ENCODE data around the gene ZNF516. TPM values are rescaled to one million over a fixed set of nuclear protein-coding genes. Genes with fewer than 3 reads are reported as not detected.

Gene ZNF516
- polyA plus RNA-seq, 3 donors, result 35.0 to 37.2 (median 37.2) TPM

- DNase-seq (ENCODE audit: low read depth in 3 of 3, low spot score in 2 of 3), result no peak
Observed at GRCh38 chr18:76426737-76427305, 68.2 kb downstream of the ZNF516 start.

- DNase-seq (ENCODE audit: low read depth in 3 of 3, low spot score in 2 of 3), result no peak
Observed at GRCh38 chr18:76425146-76426131, 69.6 kb downstream of the ZNF516 start.

- DNase-seq (ENCODE audit: low read depth in 3 of 3, low spot score in 2 of 3), result no peak
Observed at GRCh38 chr18:76422838-76423237, 72.2 kb downstream of the ZNF516 start.

- no peak for DNase-seq (ENCODE audit: low read depth in 3 of 3, low spot score in 2 of 3)
Observed at GRCh38 chr18:76422121-76422520, 72.9 kb downstream of the ZNF516 start.

GRCh38 chr18:76421685-76422078 is 73.4 kb downstream of the ZNF516 start:
- DNase-seq (ENCODE audit: low read depth in 3 of 3, low spot score in 2 of 3), result no peak

- DNase-seq (ENCODE audit: low read depth in 3 of 3, low spot score in 2 of 3), result no peak
Observed at GRCh38 chr18:76420898-76421684, 74.0 kb downstream of the ZNF516 start.

GRCh38 chr18:76419811-76420210 is 75.2 kb downstream of the ZNF516 start:
- DNase-seq (ENCODE audit: low read depth in 3 of 3, low spot score in 2 of 3), result no peak

GRCh38 chr18:76416911-76417310 is 78.1 kb downstream of the ZNF516 start:
- no peak for DNase-seq (ENCODE audit: low read depth in 3 of 3, low spot score in 2 of 3)

GRCh38 chr18:76414936-76415621 is 80.0 kb downstream of the ZNF516 start:
- no peak for DNase-seq (ENCODE audit: low read depth in 3 of 3, low spot score in 2 of 3)

GRCh38 chr18:76412818-76413565 is 82.0 kb downstream of the ZNF516 start:
- DNase-seq (ENCODE audit: low read depth in 3 of 3, low spot score in 2 of 3), result no peak

GRCh38 chr18:76412010-76412817 is 82.8 kb downstream of the ZNF516 start:
- DNase-seq (ENCODE audit: low read depth in 3 of 3, low spot score in 2 of 3), result no peak

- no peak for DNase-seq (ENCODE audit: low read depth in 3 of 3, low spot score in 2 of 3)
Observed at GRCh38 chr18:76410660-76411417, 84.2 kb downstream of the ZNF516 start.

- DNase-seq (ENCODE audit: low read depth in 3 of 3, low spot score in 2 of 3), result no peak
Observed at GRCh38 chr18:76410033-76410432, 85.0 kb downstream of the ZNF516 start.

- no peak for DNase-seq (ENCODE audit: low read depth in 3 of 3, low spot score in 2 of 3)
Observed at GRCh38 chr18:76408480-76409067, 86.5 kb downstream of the ZNF516 start.

- no peak for DNase-seq (ENCODE audit: low read depth in 3 of 3, low spot score in 2 of 3)
Observed at GRCh38 chr18:76407681-76408080, 87.4 kb downstream of the ZNF516 start.

- no peak for DNase-seq (ENCODE audit: low read depth in 3 of 3, low spot score in 2 of 3)
Observed at GRCh38 chr18:76406791-76407190, 88.3 kb downstream of the ZNF516 start.

GRCh38 chr18:76405681-76406356 is 89.2 kb downstream of the ZNF516 start:
- DNase-seq (ENCODE audit: low read depth in 3 of 3, low spot score in 2 of 3), result no peak
